GM23338 (cell line): ENCODE measurements around the gene MSGN1. TPM values are rescaled to one million over a fixed set of nuclear protein-coding genes. Genes with fewer than 3 reads are reported as not detected.

Experiments
- ATAC-seq: fragments of 200-7000 bp; cut with Tn5 transposase; 3 replicates; pipeline ENCODE4 v1.9.1; 2020
- DNase-seq: peaks from one replicate; pipeline ENCODE4 v3.0.0-alpha.2; 2015; ENCODE audit warnings: low spot score
- H2AFZ ChIP-seq: fragments of 200-600 bp; sonication (generic); 2 replicates; pipeline ENCODE4 v1.8.0; 2016; ENCODE audit warnings: antibody characterized with exemption, mild to moderate bottlenecking, moderate library complexity
- H3F3A ChIP-seq: fragments of 200-600 bp; sonication (generic); replicated peaks from 2 replicates; pipeline ENCODE4 v1.8.0; 2017; ENCODE audit warnings: antibody characterized with exemption, mixed run types, low read depth
- H3K27ac ChIP-seq: fragments of 200-600 bp; sonication (generic); 2 replicates; pipeline ENCODE4 v1.6.1; 2016; ENCODE audit warnings: low read depth
- H3K27me3 ChIP-seq: fragments of 200-600 bp; sonication (generic); 2 replicates; pipeline ENCODE4 v1.8.0; 2016; ENCODE audit warnings: mild to moderate bottlenecking, mixed run types, moderate library complexity; ENCODE audit not compliant: insufficient read depth
- H3K36me3 ChIP-seq: fragments of 200-600 bp; sonication (generic); 2 replicates; pipeline ENCODE4 v1.8.0; 2016; ENCODE audit warnings: mild to moderate bottlenecking; ENCODE audit not compliant: insufficient read depth
- H3K4me1 ChIP-seq: fragments of 200-600 bp; sonication (generic); 2 replicates; pipeline ENCODE4 v1.8.0; 2016; ENCODE audit warnings: mild to moderate bottlenecking, moderate library complexity; ENCODE audit not compliant: insufficient read depth
- H3K4me2 ChIP-seq: fragments of 200-600 bp; sonication (generic); 2 replicates; pipeline ENCODE4 v1.7.1; 2017; ENCODE audit warnings: mixed run types
- H3K4me3 ChIP-seq: fragments of 200-600 bp; sonication (generic); 2 replicates; pipeline ENCODE4 v1.6.1; 2016; ENCODE audit warnings: mixed run types
- H3K79me2 ChIP-seq: fragments of 200-600 bp; sonication (generic); replicated peaks from 2 replicates; pipeline ENCODE4 v1.8.0; 2017; ENCODE audit warnings: mild to moderate bottlenecking; ENCODE audit not compliant: insufficient read depth
- H3K9me2 ChIP-seq: fragments of 200-600 bp; sonication (generic); 2 replicates; pipeline ENCODE4 v1.8.0; 2017; ENCODE audit not compliant: insufficient read depth
- H4K20me1 ChIP-seq: fragments of 200-600 bp; sonication (generic); replicated peaks from 2 replicates; pipeline ENCODE4 v1.8.0; 2017; ENCODE audit warnings: mild to moderate bottlenecking; ENCODE audit not compliant: insufficient read depth
- H3K27ac Mint-ChIP-seq: 2 replicates; pipeline ENCODE4 v1.8.0; 2020; ENCODE audit warnings: inconsistent platforms, mild to moderate bottlenecking, moderate library complexity, mixed read lengths
- H3K27me3 Mint-ChIP-seq: 3 replicates; pipeline ENCODE4 v1.8.0; 2022; ENCODE audit warnings: low read depth, mild to moderate bottlenecking, moderate library complexity, mixed read lengths, inconsistent platforms; ENCODE audit not compliant: insufficient read depth, poor library complexity
- H3K36me3 Mint-ChIP-seq: 3 replicates; pipeline ENCODE4 v1.8.0; 2021; ENCODE audit warnings: low read depth, mild to moderate bottlenecking, inconsistent platforms, moderate library complexity, mixed read lengths
- H3K4me1 Mint-ChIP-seq: 3 replicates; pipeline ENCODE4 v1.8.0; 2020; ENCODE audit warnings: mild to moderate bottlenecking, inconsistent platforms, mixed read lengths
- H3K4me3 Mint-ChIP-seq: 3 replicates; pipeline ENCODE4 v1.8.0; 2021; ENCODE audit warnings: moderate library complexity, mild to moderate bottlenecking, inconsistent platforms, mixed read lengths
- H3K9me3 Mint-ChIP-seq: 3 replicates; pipeline ENCODE4 v1.8.0; 2020; ENCODE audit warnings: moderate library complexity, mild to moderate bottlenecking, inconsistent platforms, mixed read lengths
- CREB1 ChIP-seq: fragments of 250-450 bp; sonication (Bioruptor Pico); IDR thresholded peaks from 2 replicates; pipeline ENCODE4 v1.5.0; 2020; ENCODE audit warnings: low read depth, mild to moderate bottlenecking, moderate library complexity
- CTCF ChIP-seq, 2 experiments: fragments of 200-600 bp in 1 of 2; sonication (generic) in 1 of 2; conservative IDR thresholded peaks; 2 replicates each; pipeline versions ENCODE4 v1.5.1 to v1.6.1; 2016 to 2017; ENCODE audit warnings: antibody characterized with exemption in 2 of 2, low read depth in 2 of 2, mild to moderate bottlenecking in 2 of 2, moderate library complexity in 1 of 2
- ETS1 ChIP-seq: IDR thresholded peaks from 2 replicates; pipeline ENCODE4 v1.6.1; 2016; ENCODE audit warnings: antibody characterized with exemption
- EZH2 ChIP-seq: fragments of 200-600 bp; sonication (generic); IDR thresholded peaks from one replicate; pipeline ENCODE4 v1.8.0; 2017; ENCODE audit warnings: antibody characterized with exemption, mild to moderate bottlenecking, low read depth; ENCODE audit not compliant: unreplicated experiment
- EZH2phosphoT487 ChIP-seq: fragments of 200-600 bp; sonication (generic); IDR thresholded peaks from one replicate; pipeline ENCODE4 v1.8.1; 2018; ENCODE audit warnings: antibody characterized with exemption; ENCODE audit not compliant: unreplicated experiment
- JUNB ChIP-seq: IDR thresholded peaks from one replicate; pipeline ENCODE4 v1.6.1; 2016; ENCODE audit warnings: antibody characterized with exemption; ENCODE audit not compliant: unreplicated experiment
- NANOG ChIP-seq: IDR thresholded peaks from 2 replicates; pipeline ENCODE4 v1.6.1; 2016; ENCODE audit warnings: antibody characterized with exemption, borderline replicate concordance
- POLR2AphosphoS5 ChIP-seq: IDR thresholded peaks from 2 replicates; pipeline ENCODE4 v1.6.1; 2016; ENCODE audit warnings: antibody characterized with exemption, low read depth
- REST ChIP-seq: IDR thresholded peaks from one replicate; pipeline ENCODE4 v1.6.1; 2018; ENCODE audit warnings: antibody characterized with exemption; ENCODE audit not compliant: unreplicated experiment
- STAT1 ChIP-seq: IDR thresholded peaks from one replicate; pipeline ENCODE4 v1.6.1; 2016; ENCODE audit warnings: antibody characterized with exemption; ENCODE audit not compliant: unreplicated experiment
- ZNF114 ChIP-seq: fragments of 250-450 bp; sonication (Bioruptor Pico); IDR thresholded peaks from 2 replicates; pipeline ENCODE4 v1.5.0; 2020; ENCODE audit warnings: mild to moderate bottlenecking, moderate library complexity
- ZNF331 ChIP-seq: fragments of 250-450 bp; sonication (Bioruptor Pico); IDR thresholded peaks from 2 replicates; pipeline ENCODE4 v1.5.0; 2020; ENCODE audit warnings: low read depth, mild to moderate bottlenecking, moderate library complexity
- ZNF462 ChIP-seq: fragments of 250-450 bp; sonication (Bioruptor Pico); IDR thresholded peaks from 2 replicates; pipeline ENCODE4 v1.5.0; 2020; ENCODE audit warnings: mild to moderate bottlenecking, moderate library complexity
- polyA plus RNA-seq: library from polyadenylated mRNA; unstranded; fragments of >200 nt; fragmentation: Nextera tagmentation; extraction: Ambion mirVana; gene quantifications from 2 replicates; pipeline ENCODE4 v1.2.1, GENCODE V29; 2016
- total RNA-seq: library from RNA; depleted of rRNA; stranded (reverse); fragments of >200 nt; shearing (Covaris generic); gene quantifications from 2 replicates; pipeline ENCODE4 v1.2.3, GENCODE V29; 2014

The MSGN1 gene
- total and polyA plus RNA-seq, 2 experiments from 2014 or later = not detected

- no peaks in the 10 kb centered on the region for H3K36me3 Mint-ChIP-seq
- Histone ChIP-seq H3K4me2 (no peak overlapping the region), H3K27me3 (no peaks in the 10 kb centered on the region)
Measured at GRCh38 chr2:17822445-17823117, 6.3 kb downstream of the MSGN1 start.

More at GRCh38 chr2:17822445-17823117, 6.3 kb downstream of the MSGN1 start:
- H3K36me3 ChIP-seq = no peaks in the 10 kb centered on the region
- Mint-ChIP-seq H3K27ac (no peak overlapping the region), H3K4me3 (no peak overlapping the region), H3K9me3 (peaks cover 6% of the 10 kb centered on the region; the same call in 2 of the 3 replicates), H3K4me1 (peaks cover 20% of the 10 kb centered on the region), H3K27me3 (peaks cover 6% of the 10 kb centered on the region)
- no peak for DNase-seq
- no peaks in the 10 kb centered on the region for H3F3A ChIP-seq
- H3K4me1 ChIP-seq = peaks cover 9% of the 10 kb centered on the region
- TF ChIP-seq CREB1 = no peak
- no peak for TF ChIP-seq ETS1
- no peak for TF ChIP-seq STAT1
- no peak for TF ChIP-seq CTCF (conservative IDR thresholded peaks at IDR 0.05; ENCODE audit: low read depth in 2 of 2)
- TF ChIP-seq EZH2phosphoT487 = no peak
- TF ChIP-seq ZNF462 = no peak
- TF ChIP-seq ZNF331 (CRISPR knock-in tag) = no peak
- TF ChIP-seq POLR2AphosphoS5 = no peak
- no peak for TF ChIP-seq EZH2
- TF ChIP-seq ZNF114 (CRISPR knock-in tag) = no peak
- TF ChIP-seq NANOG = no peak
- TF ChIP-seq REST = no peak
- no peak for TF ChIP-seq JUNB
- no peaks in the 10 kb centered on the region for H3K79me2 ChIP-seq
- no peak overlapping the region for H3K27ac ChIP-seq
- no peaks in the 10 kb centered on the region for H3K9me2 ChIP-seq
- no peak for ATAC-seq
- no peaks in the 10 kb centered on the region for H4K20me1 ChIP-seq
- H3K4me3 ChIP-seq = no peak overlapping the region
- H2AFZ ChIP-seq = peak overlapping the region; percentile 90; the same call in 1 of the 2 replicates
